ENCODE data around the gene MMP24OS. TPM values are rescaled to one million over a fixed set of nuclear protein-coding genes. Genes with fewer than 3 reads are reported as not detected.
"Not testable (repeated sequence)": the region's sequence is repeated elsewhere in the genome, so short reads cannot be mapped to it uniquely, and the experiment has no call there.

The MMP24OS gene
- total RNA-seq, 4 donors from 2014 or later, result 12.8 to 21.5 (median 18.7) TPM

- DNase-seq, result no peak
- TF ChIP-seq CTCF (IDR thresholded peaks at IDR 0.05) (no peak), POLR2A (IDR thresholded peaks at IDR 0.05) (no peak)
- 73 to 79% methylated on average over 5 of the region's 5 CpGs for WGBS, 2 donors
- Histone ChIP-seq H3K27me3 (no peaks in the 10 kb centered on the region), H3K4me3 (no peak overlapping the region), H3K27ac (peak overlapping the region; percentile 24 to 89 (median 77)), H3K36me3 (peaks cover 0 to 3% (median 0%) of the 10 kb centered on the region in 3 donors), H3K4me1 (peaks cover 4 to 37% (median 19%) of the 10 kb centered on the region in 3 donors), H3K9me3 (no peaks in the 10 kb centered on the region)
- intact Hi-C loops (cut with DNase I), result no loop called here
Observed at GRCh38 chr20:35317416-35318210, 39.7 kb upstream of the MMP24OS start.

DNA sequence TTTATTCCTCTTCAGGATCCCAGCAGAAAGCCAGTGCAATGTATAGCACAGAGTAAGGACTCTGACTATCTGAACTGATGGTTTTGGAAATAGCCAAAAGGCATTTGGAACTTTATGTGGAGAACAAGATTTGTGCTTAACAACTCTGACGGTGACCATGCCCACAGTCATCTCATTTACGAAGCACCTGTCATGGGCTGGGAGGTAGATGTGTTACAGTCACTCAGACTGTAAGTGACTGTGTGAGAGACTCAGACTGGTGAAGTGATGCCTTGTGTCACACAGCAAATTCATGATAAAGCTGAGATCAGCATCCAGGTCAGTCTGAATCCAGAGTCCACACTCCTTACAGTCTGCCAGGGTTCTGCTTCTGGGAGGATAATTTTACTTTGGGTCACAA, 38.2 kb upstream of the MMP24OS start:
- H3K4me1 ChIP-seq, result peaks cover 4 to 52% (median 19%) of the 10 kb centered on the region in 3 donors
- H3K9me3 ChIP-seq, result no peaks in the 10 kb centered on the region
- no peak for DNase-seq
- H3K27ac ChIP-seq, result no peak overlapping the region
- TF ChIP-seq POLR2A (IDR thresholded peaks at IDR 0.05), result no peak
- TF ChIP-seq CTCF (IDR thresholded peaks at IDR 0.05), result no peak
- 86 to 87% methylated on average over 1 to 2 of the region's 2 CpGs for WGBS, 2 donors
- no peak overlapping the region for H3K4me3 ChIP-seq
- H3K27me3 ChIP-seq, result no peaks in the 10 kb centered on the region
- intact Hi-C loops (cut with DNase I), result no loop called here
- H3K36me3 ChIP-seq, result peaks cover 0 to 3% (median 0%) of the 10 kb centered on the region in 3 donors

- intact Hi-C loops (cut with DNase I); H3K27ac ChIP-seq; H3K27me3 ChIP-seq; H3K36me3 ChIP-seq; DNase-seq; H3K9me3 ChIP-seq; H3K4me3 ChIP-seq: not testable (repeated sequence)
- peaks cover 4 to 56% (median 19%) of the 10 kb centered on the region in 3 donors for H3K4me1 ChIP-seq
- 88 to 90% methylated on average over 6 to 7 of the region's 7 CpGs for WGBS, 2 donors
Observed at GRCh38 chr20:35315632-35316020, 37.7 kb upstream of the MMP24OS start.

- DNase-seq, result no peak
Observed at GRCh38 chr20:35314816-35315631, 37.1 kb upstream of the MMP24OS start.

GRCh38 chr20:35312318-35312717, 34.4 kb upstream of the MMP24OS start:
- no peaks in the 10 kb centered on the region for H3K9me3 ChIP-seq
- intact Hi-C loops (cut with DNase I), result no loop called here
- no peak for DNase-seq
- H3K27ac ChIP-seq, result peak overlapping the region in 3 of 4 donors; percentile 35 to 61 (median 54)
- WGBS, 2 donors, result 45 to 50% methylated on average over 1 of the region's 1 CpG
- H3K36me3 ChIP-seq, result no peaks in the 10 kb centered on the region
- peaks cover 14 to 51% (median 15%) of the 10 kb centered on the region in 3 donors for H3K4me1 ChIP-seq
- TF ChIP-seq CTCF (IDR thresholded peaks at IDR 0.05), result no peak
- TF ChIP-seq POLR2A (IDR thresholded peaks at IDR 0.05), result no peak
- no peaks in the 10 kb centered on the region for H3K27me3 ChIP-seq
- H3K4me3 ChIP-seq, result no peak overlapping the region

More at GRCh38 chr20:35314816-35315631, 37.1 kb upstream of the MMP24OS start:
- no peaks in the 10 kb centered on the region for H3K27me3 ChIP-seq
- 70 to 75% methylated on average over 3 of the region's 3 CpGs for WGBS, 2 donors
- H3K9me3 ChIP-seq, result no peaks in the 10 kb centered on the region
- no peak for TF ChIP-seq CTCF (IDR thresholded peaks at IDR 0.05)
- no peak for TF ChIP-seq POLR2A (IDR thresholded peaks at IDR 0.05)
- no peak overlapping the region for H3K4me3 ChIP-seq
- no peak overlapping the region for H3K27ac ChIP-seq
- no peaks in the 10 kb centered on the region for H3K36me3 ChIP-seq
- intact Hi-C loops (cut with DNase I), result no loop called here
- H3K4me1 ChIP-seq, result peaks cover 0 to 54% (median 15%) of the 10 kb centered on the region in 3 donors
